HPDE6-E6E7 (cell line): ENCODE measurements around the gene DNAH8.
"Not testable (repeated sequence)": the region's sequence is repeated elsewhere in the genome, so short reads cannot be mapped to it uniquely, and the experiment has no call there.

Experiments used
- DNase-seq: peaks from one replicate; pipeline ENCODE4 v3.0.0; 2011; ENCODE audit warnings: missing footprints; ENCODE audit errors: extremely low spot score

The DNAH8 gene

DNA sequence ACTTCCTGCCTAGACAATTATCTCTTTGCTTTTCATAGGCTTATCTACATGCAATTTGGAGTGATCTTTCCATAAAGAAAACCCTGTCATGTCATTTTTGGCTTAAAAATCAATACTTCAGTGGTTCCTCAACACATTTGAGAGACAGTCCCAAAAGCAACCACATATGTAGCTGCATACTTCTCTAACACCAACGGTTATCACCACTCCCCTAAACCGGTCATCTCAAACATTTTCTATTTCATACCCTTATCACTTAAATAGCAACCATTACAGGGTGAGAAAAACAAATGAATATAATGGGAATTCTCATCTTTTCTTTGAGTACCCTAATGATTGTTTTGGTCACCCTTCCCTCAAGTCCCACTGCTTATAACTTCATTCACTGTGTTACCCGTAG, 17.3 kb upstream of the DNAH8 start:
- no peak for DNase-seq

DNA sequence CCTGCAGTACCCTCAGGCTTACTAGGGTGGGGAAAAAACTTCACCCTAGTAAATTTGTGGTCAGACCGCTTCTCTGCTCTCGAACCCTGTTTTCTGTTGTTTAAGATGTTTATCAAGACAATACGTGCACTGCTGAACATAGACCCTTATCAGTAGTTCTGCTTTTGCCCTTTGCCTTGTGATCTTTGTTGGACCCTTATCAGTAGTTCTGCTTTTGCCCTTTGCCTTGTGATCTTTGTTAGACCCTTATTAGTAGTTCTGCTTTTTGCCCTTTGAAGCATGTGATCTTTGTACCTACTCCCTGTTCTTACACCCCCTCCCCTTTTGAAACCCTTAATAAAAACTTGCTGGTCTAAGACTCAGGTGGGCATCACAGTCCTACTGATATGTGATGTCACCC, 15.4 kb upstream of the DNAH8 start:
- DNase-seq, result not testable (repeated sequence)

DNA sequence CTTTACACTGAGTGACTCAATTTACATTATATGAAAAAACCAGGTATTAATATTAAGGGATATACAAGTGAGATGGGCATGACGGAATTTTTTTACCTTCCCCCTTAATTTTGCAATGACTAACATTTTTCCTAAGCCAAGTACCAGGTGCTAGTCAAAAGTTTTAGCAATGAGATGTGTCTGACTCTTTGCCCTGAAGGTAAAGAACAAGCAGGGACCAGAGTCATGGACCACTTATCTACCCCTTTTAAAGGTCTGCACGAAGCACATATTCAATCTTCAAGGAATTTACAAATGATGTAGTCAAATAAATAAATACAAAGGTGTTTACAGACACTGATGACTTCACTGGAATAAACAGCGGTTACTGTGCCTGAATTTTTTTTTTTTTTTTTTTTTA, 13.6 kb upstream of the DNAH8 start:
- no peak for DNase-seq

DNA sequence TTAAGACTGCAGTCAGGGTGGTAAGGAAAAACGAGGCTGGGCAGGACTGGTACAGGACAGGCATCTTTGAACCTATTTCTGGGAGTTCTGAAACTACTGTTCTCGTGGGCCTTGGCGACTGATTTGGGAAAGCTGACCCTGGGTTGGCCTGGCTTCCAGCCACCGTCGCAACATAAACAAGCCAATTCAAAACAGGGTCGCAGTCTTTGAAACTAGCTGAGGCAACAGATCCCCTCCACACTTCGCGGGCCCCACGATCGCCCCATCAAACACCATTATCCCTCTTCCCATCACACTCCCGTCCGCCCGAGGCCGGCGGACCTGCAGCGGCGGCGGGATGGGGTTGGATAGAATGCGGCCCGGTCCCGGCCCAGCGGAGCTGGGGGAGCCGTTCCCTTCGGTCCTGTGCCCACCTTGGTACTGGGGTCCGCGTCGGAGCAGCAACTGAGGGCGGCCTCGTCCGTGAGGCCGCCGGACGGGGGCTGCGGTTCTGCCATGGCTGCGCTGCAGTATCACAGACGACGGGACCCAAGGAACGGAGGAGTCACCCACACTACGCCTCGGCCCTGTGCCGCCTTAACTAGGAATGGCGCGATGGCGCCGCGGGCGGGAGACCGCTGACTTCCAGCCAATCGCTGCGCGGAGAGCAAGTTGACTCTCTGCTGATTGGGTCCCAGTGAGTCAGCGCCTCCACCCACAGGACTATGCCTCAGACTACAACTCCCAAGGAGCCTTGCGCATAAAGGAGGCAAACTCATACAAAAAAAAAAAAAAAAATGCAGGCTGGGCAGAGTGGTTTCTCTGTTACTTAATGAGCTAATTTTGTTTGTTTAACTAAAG, 12.3 kb upstream of the DNAH8 start, which contains the start of gene GLO1:
Gene GLO1 (minus strand): TSS at position 588 of the 840 bp plus-strand sequence. CDS start 91 bp downstream, at position 497.
- peak; percentile 99 for DNase-seq

DNA sequence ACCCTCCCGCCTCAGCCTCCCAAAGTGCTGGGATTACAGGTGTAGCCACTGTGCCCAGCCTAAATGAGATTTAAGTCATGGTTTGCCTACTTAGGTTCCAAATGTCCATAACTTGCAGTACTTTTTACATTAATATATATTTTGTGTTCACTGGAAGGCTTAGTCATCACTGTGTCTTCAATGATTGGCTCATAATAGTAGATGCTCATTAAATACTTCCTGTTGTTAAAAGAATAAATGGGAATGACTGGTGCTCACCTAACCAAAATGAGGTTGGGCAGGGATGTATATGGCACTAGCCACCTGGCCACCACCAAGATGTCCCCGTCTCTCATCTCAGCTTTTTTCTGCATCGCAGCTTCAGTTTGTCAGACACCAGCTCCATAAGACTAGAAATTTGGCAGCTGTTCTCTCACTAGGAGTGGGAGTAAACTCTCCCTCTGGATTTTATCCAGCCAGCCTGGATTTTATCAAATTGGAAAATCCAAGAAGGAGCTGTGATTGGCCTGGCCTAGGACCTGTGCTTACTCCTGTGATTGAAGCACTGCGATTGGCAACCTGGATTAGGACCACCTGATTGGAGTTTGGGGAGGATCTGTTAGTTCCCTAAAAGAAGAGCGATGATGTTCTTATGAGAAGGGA, 11.0 kb upstream of the DNAH8 start:
- no peak for DNase-seq

GRCh38 chr6:38705924-38706323, 9.2 kb upstream of the DNAH8 start:
- no peak for DNase-seq

DNA sequence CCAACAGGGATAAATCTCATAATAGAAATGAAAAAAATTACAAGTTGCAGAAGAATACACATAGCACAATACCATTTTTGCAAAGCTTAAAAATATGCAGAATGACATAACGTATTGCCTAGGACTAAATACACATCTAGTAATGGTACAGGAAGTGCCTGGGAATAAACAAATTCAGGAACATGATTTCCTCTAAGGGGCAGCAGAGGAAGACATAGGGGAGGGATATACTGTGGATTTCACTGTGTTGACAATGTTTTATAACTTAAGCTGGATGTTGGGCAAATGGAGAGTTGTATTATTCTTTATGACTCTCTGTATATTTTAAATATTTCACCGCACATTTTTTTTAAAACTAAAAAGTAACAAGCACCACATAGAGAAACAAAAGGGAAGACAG, 6.6 kb upstream of the DNAH8 start:
- no peak for DNase-seq

DNA sequence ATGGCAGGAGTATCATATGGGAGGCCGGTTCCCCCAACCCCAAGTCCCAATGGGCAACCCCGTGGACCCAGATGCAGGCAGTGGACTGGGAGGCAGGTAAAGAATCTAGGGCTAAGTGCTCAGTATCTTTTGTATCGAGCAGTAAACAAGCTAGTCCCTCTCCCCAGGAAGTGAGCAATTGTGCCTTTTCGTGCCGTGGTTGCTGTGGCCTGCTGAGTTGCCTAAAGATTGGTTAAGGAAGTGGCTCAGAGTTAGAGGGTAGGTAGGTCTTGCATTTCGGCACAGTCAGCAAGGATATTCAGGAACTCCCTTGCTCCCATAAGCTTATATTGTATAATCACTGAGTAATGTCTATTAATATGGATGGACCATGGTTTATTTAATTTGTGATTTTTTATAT, 1.3 kb upstream of the DNAH8 start:
- DNase-seq, result no peak

GRCh38 chr6:38714239-38715015, 684 bp upstream of the DNAH8 start:
- DNase-seq, result no peak

- no peak for DNase-seq
Measured at GRCh38 chr6:38716825-38717224, 1.7 kb downstream of the DNAH8 start.

GRCh38 chr6:38719358-38719757, 4.2 kb downstream of the DNAH8 start:
- DNase-seq, result no peak

DNA sequence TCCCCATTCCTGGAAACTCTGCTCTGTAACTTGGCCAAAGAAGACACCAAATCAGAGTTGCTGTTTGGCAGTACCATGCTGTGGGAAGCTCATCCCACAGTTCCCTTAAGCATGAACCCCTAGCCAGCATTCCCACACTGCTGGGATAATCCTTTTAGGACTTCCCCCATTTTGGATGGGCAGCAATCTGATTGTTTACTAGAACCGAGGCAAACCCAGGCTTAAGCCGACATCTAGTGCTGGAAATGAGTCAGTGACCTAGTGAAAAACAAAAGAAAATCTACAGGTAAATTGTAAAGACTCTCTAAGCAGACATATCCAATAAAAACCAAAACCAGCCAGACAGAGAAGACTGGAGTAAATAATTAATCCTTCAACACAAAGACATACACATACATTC, 5.2 kb downstream of the DNAH8 start:
- no peak for DNase-seq

DNA sequence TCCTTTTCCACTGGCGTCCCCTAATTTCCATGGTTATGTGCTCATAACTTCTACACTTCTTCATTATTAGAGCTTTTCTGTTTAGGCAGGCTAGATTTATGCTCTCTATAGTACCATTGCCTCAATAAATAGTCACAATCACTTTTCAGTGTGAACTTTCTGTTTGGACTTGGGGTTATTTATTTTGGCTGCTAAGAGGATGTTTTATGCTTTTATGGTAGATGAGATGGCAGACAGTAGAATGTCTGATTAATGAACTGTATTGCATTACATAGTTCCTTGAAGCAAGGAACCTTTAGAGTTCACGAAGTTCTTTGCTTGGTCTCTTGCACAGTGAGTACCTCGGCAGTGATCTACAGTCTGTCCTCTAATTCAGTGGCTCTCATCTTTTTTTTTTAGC, 6.9 kb downstream of the DNAH8 start:
- no peak for DNase-seq

- no peak for DNase-seq
Measured at GRCh38 chr6:38722727-38723334, 7.7 kb downstream of the DNAH8 start.

DNA sequence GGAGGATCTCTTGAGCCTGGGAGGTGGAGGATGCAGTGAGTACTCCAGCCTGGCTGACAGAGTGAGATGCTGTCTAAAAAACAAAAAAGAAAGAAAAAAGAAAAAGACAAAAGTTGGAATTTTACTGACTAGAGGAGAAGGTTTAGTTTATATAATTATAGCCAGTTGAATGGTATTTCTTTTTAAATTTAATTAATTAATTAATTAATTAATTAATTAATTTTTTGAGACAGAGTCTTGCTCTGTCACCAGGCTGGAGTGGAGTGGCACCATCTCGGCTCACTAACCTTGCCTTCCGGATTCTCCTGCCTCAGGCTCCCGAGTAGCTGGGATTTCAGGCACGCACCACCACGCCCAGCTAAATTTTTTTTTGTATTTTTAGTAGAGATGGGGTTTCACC, 8.7 kb downstream of the DNAH8 start:
- no peak for DNase-seq

GRCh38 chr6:38724343-38724742, 9.2 kb downstream of the DNAH8 start:
- DNase-seq, result no peak

- DNase-seq, result no peak
Measured at GRCh38 chr6:38725414-38726183, 10.5 kb downstream of the DNAH8 start.

- DNase-seq, result no peak
Measured at GRCh38 chr6:38728203-38728602, 13.1 kb downstream of the DNAH8 start.

- DNase-seq, result no peak
Measured at GRCh38 chr6:38730140-38730862, 15.2 kb downstream of the DNAH8 start.

GRCh38 chr6:38736951-38737350, 21.8 kb downstream of the DNAH8 start:
- DNase-seq, result no peak

- DNase-seq, result no peak
Measured at GRCh38 chr6:38738261-38738660, 23.1 kb downstream of the DNAH8 start.
